ENCODE data around the gene COG5. TPM values are rescaled to one million over a fixed set of nuclear protein-coding genes. Genes with fewer than 3 reads are reported as not detected.

COG5 gene
- total and polyA plus RNA-seq, 4 donors = 4.1 to 27.1 (median 8.4) TPM

- 94% methylated on average over 1 of the region's 1 CpG for WGBS
- Histone ChIP-seq H3K9me3 (ENCODE audit: control insufficient read depth in 4 of 4, low read length in 3 of 4) (no peaks in the 10 kb centered on the region), H3K27me3 (ENCODE audit: control insufficient read depth in 4 of 4, insufficient read depth in 4 of 4, low read length in 3 of 4) (no peaks in the 10 kb centered on the region), H3K4me3 (ENCODE audit: low read depth in 1 of 3, low read length in 3 of 3) (no peak overlapping the region), H3K9ac (ENCODE audit: low read depth in 1 of 2, low read length in 2 of 2) (no peak overlapping the region), H3K27ac (ENCODE audit: low read depth in 1 of 2, low read length in 2 of 2) (no peak overlapping the region), H3K36me3 (ENCODE audit: control insufficient read depth in 4 of 4, insufficient read depth in 3 of 4, low read depth in 1 of 4, low read length in 3 of 4) (peaks cover 0 to 5% (median under 1%) of the 10 kb centered on the region in 4 donors), H3K4me1 (ENCODE audit: control insufficient read depth in 4 of 4, insufficient read depth in 4 of 4, low read length in 3 of 4) (peaks cover 0 to 2% (median 0%) of the 10 kb centered on the region in 4 donors)
- no peak for DNase-seq (ENCODE audit: low spot score)
- no peak for TF ChIP-seq TAF1 (conservative IDR thresholded peaks at IDR 0.05)
- no peak for TF ChIP-seq HNF4G (IDR thresholded peaks at IDR 0.05)
- TF ChIP-seq FOXA1 (IDR thresholded peaks at IDR 0.05) = no peak
- no peak for TF ChIP-seq FOXA2 (IDR thresholded peaks at IDR 0.05)
- TF ChIP-seq, protein P1, sequence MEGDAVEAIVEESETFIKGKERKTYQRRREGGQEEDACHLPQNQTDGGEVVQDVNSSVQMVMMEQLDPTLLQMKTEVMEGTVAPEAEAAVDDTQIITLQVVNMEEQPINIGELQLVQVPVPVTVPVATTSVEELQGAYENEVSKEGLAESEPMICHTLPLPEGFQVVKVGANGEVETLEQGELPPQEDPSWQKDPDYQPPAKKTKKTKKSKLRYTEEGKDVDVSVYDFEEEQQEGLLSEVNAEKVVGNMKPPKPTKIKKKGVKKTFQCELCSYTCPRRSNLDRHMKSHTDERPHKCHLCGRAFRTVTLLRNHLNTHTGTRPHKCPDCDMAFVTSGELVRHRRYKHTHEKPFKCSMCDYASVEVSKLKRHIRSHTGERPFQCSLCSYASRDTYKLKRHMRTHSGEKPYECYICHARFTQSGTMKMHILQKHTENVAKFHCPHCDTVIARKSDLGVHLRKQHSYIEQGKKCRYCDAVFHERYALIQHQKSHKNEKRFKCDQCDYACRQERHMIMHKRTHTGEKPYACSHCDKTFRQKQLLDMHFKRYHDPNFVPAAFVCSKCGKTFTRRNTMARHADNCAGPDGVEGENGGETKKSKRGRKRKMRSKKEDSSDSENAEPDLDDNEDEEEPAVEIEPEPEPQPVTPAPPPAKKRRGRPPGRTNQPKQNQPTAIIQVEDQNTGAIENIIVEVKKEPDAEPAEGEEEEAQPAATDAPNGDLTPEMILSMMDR (IDR thresholded peaks at IDR 0.05; ENCODE audit: low read depth, low read length, missing input control) = no peak
- TF ChIP-seq, protein P2, sequence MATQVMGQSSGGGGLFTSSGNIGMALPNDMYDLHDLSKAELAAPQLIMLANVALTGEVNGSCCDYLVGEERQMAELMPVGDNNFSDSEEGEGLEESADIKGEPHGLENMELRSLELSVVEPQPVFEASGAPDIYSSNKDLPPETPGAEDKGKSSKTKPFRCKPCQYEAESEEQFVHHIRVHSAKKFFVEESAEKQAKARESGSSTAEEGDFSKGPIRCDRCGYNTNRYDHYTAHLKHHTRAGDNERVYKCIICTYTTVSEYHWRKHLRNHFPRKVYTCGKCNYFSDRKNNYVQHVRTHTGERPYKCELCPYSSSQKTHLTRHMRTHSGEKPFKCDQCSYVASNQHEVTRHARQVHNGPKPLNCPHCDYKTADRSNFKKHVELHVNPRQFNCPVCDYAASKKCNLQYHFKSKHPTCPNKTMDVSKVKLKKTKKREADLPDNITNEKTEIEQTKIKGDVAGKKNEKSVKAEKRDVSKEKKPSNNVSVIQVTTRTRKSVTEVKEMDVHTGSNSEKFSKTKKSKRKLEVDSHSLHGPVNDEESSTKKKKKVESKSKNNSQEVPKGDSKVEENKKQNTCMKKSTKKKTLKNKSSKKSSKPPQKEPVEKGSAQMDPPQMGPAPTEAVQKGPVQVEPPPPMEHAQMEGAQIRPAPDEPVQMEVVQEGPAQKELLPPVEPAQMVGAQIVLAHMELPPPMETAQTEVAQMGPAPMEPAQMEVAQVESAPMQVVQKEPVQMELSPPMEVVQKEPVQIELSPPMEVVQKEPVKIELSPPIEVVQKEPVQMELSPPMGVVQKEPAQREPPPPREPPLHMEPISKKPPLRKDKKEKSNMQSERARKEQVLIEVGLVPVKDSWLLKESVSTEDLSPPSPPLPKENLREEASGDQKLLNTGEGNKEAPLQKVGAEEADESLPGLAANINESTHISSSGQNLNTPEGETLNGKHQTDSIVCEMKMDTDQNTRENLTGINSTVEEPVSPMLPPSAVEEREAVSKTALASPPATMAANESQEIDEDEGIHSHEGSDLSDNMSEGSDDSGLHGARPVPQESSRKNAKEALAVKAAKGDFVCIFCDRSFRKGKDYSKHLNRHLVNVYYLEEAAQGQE (IDR thresholded peaks at IDR 0.05) = no peak
- no peak for TF ChIP-seq YY1 (IDR thresholded peaks at IDR 0.05)
- TF ChIP-seq, protein P3, sequence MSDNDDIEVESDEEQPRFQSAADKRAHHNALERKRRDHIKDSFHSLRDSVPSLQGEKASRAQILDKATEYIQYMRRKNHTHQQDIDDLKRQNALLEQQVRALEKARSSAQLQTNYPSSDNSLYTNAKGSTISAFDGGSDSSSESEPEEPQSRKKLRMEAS (IDR thresholded peaks at IDR 0.05) = no peak
- TF ChIP-seq, protein P4, sequence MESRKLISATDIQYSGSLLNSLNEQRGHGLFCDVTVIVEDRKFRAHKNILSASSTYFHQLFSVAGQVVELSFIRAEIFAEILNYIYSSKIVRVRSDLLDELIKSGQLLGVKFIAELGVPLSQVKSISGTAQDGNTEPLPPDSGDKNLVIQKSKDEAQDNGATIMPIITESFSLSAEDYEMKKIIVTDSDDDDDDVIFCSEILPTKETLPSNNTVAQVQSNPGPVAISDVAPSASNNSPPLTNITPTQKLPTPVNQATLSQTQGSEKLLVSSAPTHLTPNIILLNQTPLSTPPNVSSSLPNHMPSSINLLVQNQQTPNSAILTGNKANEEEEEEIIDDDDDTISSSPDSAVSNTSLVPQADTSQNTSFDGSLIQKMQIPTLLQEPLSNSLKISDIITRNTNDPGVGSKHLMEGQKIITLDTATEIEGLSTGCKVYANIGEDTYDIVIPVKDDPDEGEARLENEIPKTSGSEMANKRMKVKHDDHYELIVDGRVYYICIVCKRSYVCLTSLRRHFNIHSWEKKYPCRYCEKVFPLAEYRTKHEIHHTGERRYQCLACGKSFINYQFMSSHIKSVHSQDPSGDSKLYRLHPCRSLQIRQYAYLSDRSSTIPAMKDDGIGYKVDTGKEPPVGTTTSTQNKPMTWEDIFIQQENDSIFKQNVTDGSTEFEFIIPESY (IDR thresholded peaks at IDR 0.05) = no peak
These were observed 42.6 kb upstream of the COG5 start for GRCh38 chr7:107606303-107606702.

DNA sequence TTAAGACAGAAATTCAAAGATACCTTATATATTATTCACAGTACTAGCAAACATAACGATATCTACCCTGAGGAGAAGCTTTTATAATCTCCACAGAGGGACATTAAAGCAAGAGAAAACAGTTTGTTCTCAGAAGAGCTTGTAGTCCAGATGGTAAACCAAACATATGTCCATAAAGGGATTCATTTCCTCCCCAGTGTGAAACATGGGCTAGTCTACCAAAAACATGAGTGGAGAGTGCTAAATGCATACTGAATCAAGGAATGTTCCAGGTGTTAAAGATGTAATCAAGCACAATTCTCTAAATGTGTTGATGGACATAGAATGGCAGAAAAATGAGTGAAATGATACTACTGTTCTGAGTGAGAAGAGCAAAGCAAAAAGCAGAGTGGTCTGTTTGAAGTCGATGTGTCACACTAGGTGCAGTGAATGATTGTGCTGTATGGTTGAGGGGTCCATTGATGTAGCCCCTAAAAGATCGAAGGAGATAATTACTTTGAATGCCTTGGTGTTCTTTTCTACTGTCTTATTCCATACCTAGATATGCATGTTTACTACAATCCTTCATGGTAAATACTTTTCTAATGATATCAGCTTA lies 41.6 kb upstream of the COG5 start:
- Histone ChIP-seq H3K27me3 (ENCODE audit: control insufficient read depth in 4 of 4, insufficient read depth in 4 of 4, low read length in 3 of 4) (no peaks in the 10 kb centered on the region), H3K27ac (ENCODE audit: low read depth in 1 of 2, low read length in 2 of 2) (no peak overlapping the region), H3K9ac (ENCODE audit: low read depth in 1 of 2, low read length in 2 of 2) (no peak overlapping the region), H3K4me3 (ENCODE audit: low read depth in 1 of 3, low read length in 3 of 3) (no peak overlapping the region), H3K9me3 (ENCODE audit: control insufficient read depth in 4 of 4, low read length in 3 of 4) (no peaks in the 10 kb centered on the region), H3K4me1 (ENCODE audit: control insufficient read depth in 4 of 4, insufficient read depth in 4 of 4, low read length in 3 of 4) (peaks cover 0 to 2% (median 0%) of the 10 kb centered on the region in 4 donors), H3K36me3 (ENCODE audit: control insufficient read depth in 4 of 4, insufficient read depth in 3 of 4, low read depth in 1 of 4, low read length in 3 of 4) (peaks cover 0 to 7% (median 4%) of the 10 kb centered on the region in 4 donors)
- 97% methylated on average over 3 of the region's 3 CpGs for WGBS
- TF ChIP-seq, protein P4 (IDR thresholded peaks at IDR 0.05) = no peak
- TF ChIP-seq FOXA1 (IDR thresholded peaks at IDR 0.05) = no peak
- TF ChIP-seq HNF4A (conservative IDR thresholded peaks at IDR 0.05) = no peak
- TF ChIP-seq ATF3 (IDR thresholded peaks at IDR 0.05) = no peak
- no peak for TF ChIP-seq YY1 (IDR thresholded peaks at IDR 0.05)
- no peak for TF ChIP-seq SP1 (IDR thresholded peaks at IDR 0.05)
- no peak for TF ChIP-seq FOXA2 (IDR thresholded peaks at IDR 0.05)
- TF ChIP-seq, protein P3 (IDR thresholded peaks at IDR 0.05) = no peak
- TF ChIP-seq RAD21 (IDR thresholded peaks at IDR 0.05) = no peak
- no peak for DNase-seq (ENCODE audit: low spot score)
